Measurements from ENCODE around the gene C1GALT1C1L. TPM values are rescaled to one million over a fixed set of nuclear protein-coding genes. Genes with fewer than 3 reads are reported as not detected.

C1GALT1C1L gene
- total and polyA plus RNA-seq, 2 of the 13 experiments (the other 11 are each of a cell fraction or from before 2014, with no cell fraction given) = 1.3 to 2.4 TPM

GRCh38 chr2:43634604-43635306, 41.5 kb downstream of the C1GALT1C1L start (continued):
- no peak for TF ChIP-seq ZNF543 (CRISPR knock-in tag; IDR thresholded peaks at IDR 0.05)
- TF ChIP-seq SMARCC2 (IDR thresholded peaks at IDR 0.05) = peak; percentile 26; the same call in 1 of the 2 replicates
- TF ChIP-seq ZNF747 (CRISPR knock-in tag; IDR thresholded peaks at IDR 0.05; ENCODE audit: borderline replicate concordance) = no peak
- TF ChIP-seq HDAC2 (CRISPR knock-in tag; IDR thresholded peaks at IDR 0.05) = peak; percentile 86
- TF ChIP-seq THAP9 (CRISPR knock-in tag; IDR thresholded peaks at IDR 0.05; ENCODE audit: borderline replicate concordance) = no peak
- TF ChIP-seq PPARG (CRISPR knock-in tag; conservative IDR thresholded peaks at IDR 0.05) = peak; percentile 75
- no peak for TF ChIP-seq ZNF674 (CRISPR knock-in tag; IDR thresholded peaks at IDR 0.05; ENCODE audit: low read depth)
- no peak for TF ChIP-seq ZNF124 (CRISPR knock-in tag; IDR thresholded peaks at IDR 0.05)
- TF ChIP-seq ZNF251 (CRISPR knock-in tag; IDR thresholded peaks at IDR 0.05) = no peak
- TF ChIP-seq SNAI1 (CRISPR knock-in tag; IDR thresholded peaks at IDR 0.05; ENCODE audit: borderline replicate concordance) = no peak
- peak; percentile 97 for TF ChIP-seq ELF3 (CRISPR knock-in tag; IDR thresholded peaks at IDR 0.05)
- TF ChIP-seq SIX1 (CRISPR knock-in tag; IDR thresholded peaks at IDR 0.05; ENCODE audit: borderline replicate concordance) = no peak; the same call in 1 of the 2 replicates
- TF ChIP-seq BRD4 (CRISPR knock-in tag; IDR thresholded peaks at IDR 0.05) = no peak
- TF ChIP-seq ZNF225 (CRISPR knock-in tag; IDR thresholded peaks at IDR 0.05) = no peak
- TF ChIP-seq SRF (IDR thresholded peaks at IDR 0.05; ENCODE audit: low read depth, low read length) = peak; percentile 86
- no peak for TF ChIP-seq ZNF329 (CRISPR knock-in tag; IDR thresholded peaks at IDR 0.05; ENCODE audit: low read depth)
- TF ChIP-seq ZNF615 (CRISPR knock-in tag; IDR thresholded peaks at IDR 0.05; ENCODE audit: borderline replicate concordance) = no peak
- TF ChIP-seq, protein P1, sequence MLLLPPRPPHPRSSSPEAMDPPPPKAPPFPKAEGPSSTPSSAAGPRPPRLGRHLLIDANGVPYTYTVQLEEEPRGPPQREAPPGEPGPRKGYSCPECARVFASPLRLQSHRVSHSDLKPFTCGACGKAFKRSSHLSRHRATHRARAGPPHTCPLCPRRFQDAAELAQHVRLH (CRISPR knock-in tag; IDR thresholded peaks at IDR 0.05; ENCODE audit: borderline replicate concordance, low read depth) = no peak
- no peak for TF ChIP-seq RFX1 (IDR thresholded peaks at IDR 0.05)
- TF ChIP-seq ZNF652 (CRISPR knock-in tag; IDR thresholded peaks at IDR 0.05; ENCODE audit: borderline replicate concordance, low read depth) = peak; percentile 97
- no peak for TF ChIP-seq KDM3A (CRISPR knock-in tag; IDR thresholded peaks at IDR 0.05; ENCODE audit: low read depth)
- TF ChIP-seq FOSL1 (CRISPR knock-in tag; IDR thresholded peaks at IDR 0.05; ENCODE audit: borderline replicate concordance) = peak; percentile 84
- no peak for TF ChIP-seq NFE2L1 (CRISPR knock-in tag; IDR thresholded peaks at IDR 0.05; ENCODE audit: borderline replicate concordance)
- TF ChIP-seq XRCC5 (optimal IDR thresholded peaks at IDR 0.05; ENCODE audit: low read length) = peak; percentile 25
- TF ChIP-seq CSRNP1 (CRISPR knock-in tag; IDR thresholded peaks at IDR 0.05) = no peak
- TF ChIP-seq ISX (CRISPR knock-in tag; conservative IDR thresholded peaks at IDR 0.05) = no peak
- TF ChIP-seq ZNF354B (CRISPR knock-in tag; IDR thresholded peaks at IDR 0.05) = no peak
- no peak for TF ChIP-seq ZNF83 (CRISPR knock-in tag; IDR thresholded peaks at IDR 0.05; ENCODE audit: borderline replicate concordance)
- TF ChIP-seq NCOR1 (IDR thresholded peaks at IDR 0.05; ENCODE audit: borderline replicate concordance, low read length) = peak; percentile 73; the same call in 1 of the 2 replicates
